Lower leg skin (tissue), 4 donors: ENCODE results near the gene DSN1. TPM values are rescaled to one million over a fixed set of nuclear protein-coding genes. Genes with fewer than 3 reads are reported as not detected.
A peak's percentile ranks its signal among the peaks of the same experiment; 100 is the strongest.

Experiments used
- DNase-seq, 2 donors: peaks; one replicate each; pipeline ENCODE4 v3.0.0-alpha.2; 2019; ENCODE audit warnings: low spot score in 2 of 2
- H3K4me3 ChIP-seq: fragments of 200-600 bp; sonication (generic); 2 replicates; pipeline ENCODE4 v1.5.1; 2017; ENCODE audit warnings: mild to moderate bottlenecking, low read depth; ENCODE audit not compliant: poor library complexity, severe bottlenecking
- CTCF ChIP-seq, 3 donors: fragments of 450-650 bp; IDR thresholded peaks; one replicate each; pipeline ENCODE4 v1.5.1; 2016; ENCODE audit warnings: antibody characterized with exemption in 3 of 3, mild to moderate bottlenecking in 3 of 3, moderate library complexity in 2 of 3
- POLR2A ChIP-seq, 2 donors: fragments of 450-650 bp; IDR thresholded peaks; one replicate each; pipeline ENCODE4 v1.6.1; 2016 to 2017; ENCODE audit warnings: antibody characterized with exemption in 2 of 2, mild to moderate bottlenecking in 1 of 2, moderate library complexity in 1 of 2
- WGBS, 2 donors: methylation state at CpG; one replicate each; pipeline ENCODE4 v1.1.5; 2018; 5-methylcytosine and 5-hydroxymethylcytosine counted together
- intact Hi-C: fragments of 100-400 bp; cut with DNase I; formaldehyde crosslinking; loops from one replicate; pipeline ENCODE4 v1.15.0; 2023; ENCODE audit warnings: low total_unique reads
- total RNA-seq, 4 donors: library from RNA; depleted of rRNA; stranded (reverse); fragments of >200 nt; gene quantifications; one replicate each; pipeline ENCODE4 v1.1.0, GENCODE V29; 2016

DSN1 gene
- total RNA-seq, 4 donors from 2014 or later: 7.9 to 11.6 (median 9.0) TPM

GRCh38 chr20:36745927-36746659 is 27.5 kb downstream of the DSN1 start, which contains the start of gene NDRG3:
TSS of gene NDRG3 (minus strand) at chr20:36746090. CDS start at chr20:36721735, 24,355 bp downstream.
- TF ChIP-seq POLR2A (IDR thresholded peaks at IDR 0.05): no peak
- no peak for TF ChIP-seq CTCF (IDR thresholded peaks at IDR 0.05)
- intact Hi-C loops: no loop called here
- WGBS, 2 donors: 1 to 8% methylated on average over 17 to 58 of the region's 63 CpGs
- peak; percentile 94 to 98 for DNase-seq
- peak within 1 kb of the TSS; percentile 59 for H3K4me3 ChIP-seq

GRCh38 chr20:36745234-36745926 is 28.2 kb downstream of the DSN1 start:
- TF ChIP-seq CTCF (IDR thresholded peaks at IDR 0.05) (no peak), POLR2A (IDR thresholded peaks at IDR 0.05) (no peak)
- intact Hi-C loops: no loop called here
- 2 to 3% methylated on average over 30 to 39 of the region's 44 CpGs for WGBS, 2 donors
- no peak for DNase-seq
- peak overlapping the region; percentile 59 for H3K4me3 ChIP-seq

- TF ChIP-seq POLR2A (IDR thresholded peaks at IDR 0.05): no peak
- no peak for TF ChIP-seq CTCF (IDR thresholded peaks at IDR 0.05)
- intact Hi-C loops: no loop called here
- DNase-seq: no peak
- WGBS, 2 donors: 8 to 10% methylated on average over 5 to 8 of the region's 8 CpGs
- H3K4me3 ChIP-seq: no peak overlapping the region
These were observed 28.8 kb downstream of the DSN1 start for GRCh38 chr20:36744764-36745191.

GRCh38 chr20:36744243-36744642 is 29.3 kb downstream of the DSN1 start:
- intact Hi-C loops: no loop called here
- no peak for TF ChIP-seq POLR2A (IDR thresholded peaks at IDR 0.05)
- no peak for TF ChIP-seq CTCF (IDR thresholded peaks at IDR 0.05)

GRCh38 chr20:36742558-36742957 is 31.0 kb downstream of the DSN1 start:
- intact Hi-C loops: no loop called here
- TF ChIP-seq CTCF (IDR thresholded peaks at IDR 0.05) (no peak), POLR2A (IDR thresholded peaks at IDR 0.05) (no peak)
- H3K4me3 ChIP-seq: no peak overlapping the region
- DNase-seq: no peak
- WGBS, 2 donors: 92 to 98% methylated on average over 2 of the region's 2 CpGs

More at GRCh38 chr20:36744243-36744642, 29.3 kb downstream of the DSN1 start:
- 66 to 67% methylated on average over 4 of the region's 4 CpGs for WGBS, 2 donors
- H3K4me3 ChIP-seq: no peak overlapping the region
- DNase-seq: no peak
